Left ventricle myocardium inferior (tissue), 1 donor: ENCODE data around the gene GRIA1. TPM values are rescaled to one million over a fixed set of nuclear protein-coding genes. Genes with fewer than 3 reads are reported as not detected.

ENCODE experiments used
- DNase-seq: peaks from one replicate; pipeline ENCODE4 v3.0.0-alpha.2; 2020
- H3K27ac ChIP-seq: fragments of 200-600 bp; replicated peaks from 2 replicates; pipeline ENCODE4 v1.8.0; 2021
- H3K27me3 ChIP-seq: fragments of 200-600 bp; 2 replicates; pipeline ENCODE4 v1.8.0; 2021; ENCODE audit warnings: low read depth
- H3K36me3 ChIP-seq: fragments of 200-600 bp; 2 replicates; pipeline ENCODE4 v1.8.0; 2021
- H3K4me1 ChIP-seq: fragments of 200-600 bp; 2 replicates; pipeline ENCODE4 v1.8.0; 2021
- H3K4me3 ChIP-seq: fragments of 200-600 bp; 2 replicates; pipeline ENCODE4 v1.8.0; 2021; ENCODE audit warnings: mild to moderate bottlenecking, moderate library complexity
- H3K9me3 ChIP-seq: fragments of 200-600 bp; replicated peaks from 2 replicates; pipeline ENCODE4 v1.8.0; 2021
- intact Hi-C: fragments of 100-400 bp; cut with micrococcal nuclease; formaldehyde crosslinking; loops from one replicate; pipeline ENCODE4 v1.11.0; 2022
- total RNA-seq: library from RNA; stranded (reverse); fragmentation: NEBNext Ultra II Directional; extraction: Animal tissue kit (Norgen Biotek cat#: 25700); gene quantifications from one replicate; pipeline ENCODE4 v1.2.1, GENCODE V29; 2021
- TF ChIP-seq, protein P1 (sequence below): fragments of 200-600 bp; IDR thresholded peaks from 2 replicates; pipeline ENCODE4 v1.8.0; 2021; ENCODE audit warnings: antibody characterized with exemption, mild to moderate bottlenecking, borderline replicate concordance
- donor health status: DM: no; HTN: yes; CAD: no; lungs with severe emphysema.

Gene GRIA1
- total RNA-seq, 1 donor from 2014 or later, result 0.14 TPM

DNA sequence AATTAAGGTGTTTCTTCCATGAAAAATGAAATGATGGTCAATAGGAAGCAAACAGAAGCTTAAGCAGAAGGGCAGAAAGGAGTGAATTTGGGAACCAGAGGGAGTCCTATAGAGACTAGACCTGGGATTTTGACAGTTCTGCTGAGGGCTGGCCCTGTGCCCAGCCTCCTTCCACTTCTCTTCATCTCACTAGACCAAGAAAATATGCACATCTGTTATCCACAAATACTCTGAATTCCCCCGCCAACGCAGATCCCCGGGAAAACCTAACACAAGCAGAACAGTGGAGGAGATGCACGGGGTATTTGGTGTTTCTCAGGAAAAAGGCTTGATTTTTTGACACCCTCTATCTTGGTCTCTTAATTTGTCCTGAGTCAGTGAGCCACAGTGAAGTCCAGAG lies 22.7 kb downstream of the GRIA1 start:
- no peak overlapping the region for H3K4me3 ChIP-seq
- intact Hi-C loops, result no loop called here
- H3K27ac ChIP-seq, result no peak overlapping the region
- TF ChIP-seq, protein P1, sequence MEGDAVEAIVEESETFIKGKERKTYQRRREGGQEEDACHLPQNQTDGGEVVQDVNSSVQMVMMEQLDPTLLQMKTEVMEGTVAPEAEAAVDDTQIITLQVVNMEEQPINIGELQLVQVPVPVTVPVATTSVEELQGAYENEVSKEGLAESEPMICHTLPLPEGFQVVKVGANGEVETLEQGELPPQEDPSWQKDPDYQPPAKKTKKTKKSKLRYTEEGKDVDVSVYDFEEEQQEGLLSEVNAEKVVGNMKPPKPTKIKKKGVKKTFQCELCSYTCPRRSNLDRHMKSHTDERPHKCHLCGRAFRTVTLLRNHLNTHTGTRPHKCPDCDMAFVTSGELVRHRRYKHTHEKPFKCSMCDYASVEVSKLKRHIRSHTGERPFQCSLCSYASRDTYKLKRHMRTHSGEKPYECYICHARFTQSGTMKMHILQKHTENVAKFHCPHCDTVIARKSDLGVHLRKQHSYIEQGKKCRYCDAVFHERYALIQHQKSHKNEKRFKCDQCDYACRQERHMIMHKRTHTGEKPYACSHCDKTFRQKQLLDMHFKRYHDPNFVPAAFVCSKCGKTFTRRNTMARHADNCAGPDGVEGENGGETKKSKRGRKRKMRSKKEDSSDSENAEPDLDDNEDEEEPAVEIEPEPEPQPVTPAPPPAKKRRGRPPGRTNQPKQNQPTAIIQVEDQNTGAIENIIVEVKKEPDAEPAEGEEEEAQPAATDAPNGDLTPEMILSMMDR, result no peak
- DNase-seq, result no peak
- H3K9me3 ChIP-seq, result peaks cover 15% of the 10 kb centered on the region
- no peaks in the 10 kb centered on the region for H3K27me3 ChIP-seq
- H3K4me1 ChIP-seq, result no peaks in the 10 kb centered on the region
- no peaks in the 10 kb centered on the region for H3K36me3 ChIP-seq

DNA sequence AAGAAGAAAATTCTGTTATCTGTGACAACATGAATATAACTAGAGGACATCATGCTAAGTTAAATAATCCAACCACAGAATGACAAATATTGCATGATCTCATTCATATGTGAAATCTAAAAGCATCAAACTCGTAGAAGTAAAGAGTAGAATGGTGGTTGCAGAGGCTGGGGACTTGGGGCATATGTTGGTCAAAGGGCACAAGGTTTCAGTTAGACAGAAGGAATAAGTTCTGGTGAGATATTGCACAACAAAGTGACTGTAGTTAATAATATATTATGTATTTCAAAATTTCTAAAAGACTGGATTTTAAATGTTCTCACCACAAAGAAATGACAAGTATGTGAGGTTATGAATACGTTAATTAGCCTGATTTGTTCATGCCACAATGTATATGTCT lies 24.8 kb downstream of the GRIA1 start:
- Histone ChIP-seq H3K4me1 (no peaks in the 10 kb centered on the region), H3K9me3 (peaks cover 8% of the 10 kb centered on the region), H3K4me3 (no peak overlapping the region), H3K27me3 (no peaks in the 10 kb centered on the region), H3K36me3 (no peaks in the 10 kb centered on the region), H3K27ac (no peak overlapping the region)
- DNase-seq, result no peak
- intact Hi-C loops, result no loop called here
- TF ChIP-seq, protein P1, result no peak

DNA sequence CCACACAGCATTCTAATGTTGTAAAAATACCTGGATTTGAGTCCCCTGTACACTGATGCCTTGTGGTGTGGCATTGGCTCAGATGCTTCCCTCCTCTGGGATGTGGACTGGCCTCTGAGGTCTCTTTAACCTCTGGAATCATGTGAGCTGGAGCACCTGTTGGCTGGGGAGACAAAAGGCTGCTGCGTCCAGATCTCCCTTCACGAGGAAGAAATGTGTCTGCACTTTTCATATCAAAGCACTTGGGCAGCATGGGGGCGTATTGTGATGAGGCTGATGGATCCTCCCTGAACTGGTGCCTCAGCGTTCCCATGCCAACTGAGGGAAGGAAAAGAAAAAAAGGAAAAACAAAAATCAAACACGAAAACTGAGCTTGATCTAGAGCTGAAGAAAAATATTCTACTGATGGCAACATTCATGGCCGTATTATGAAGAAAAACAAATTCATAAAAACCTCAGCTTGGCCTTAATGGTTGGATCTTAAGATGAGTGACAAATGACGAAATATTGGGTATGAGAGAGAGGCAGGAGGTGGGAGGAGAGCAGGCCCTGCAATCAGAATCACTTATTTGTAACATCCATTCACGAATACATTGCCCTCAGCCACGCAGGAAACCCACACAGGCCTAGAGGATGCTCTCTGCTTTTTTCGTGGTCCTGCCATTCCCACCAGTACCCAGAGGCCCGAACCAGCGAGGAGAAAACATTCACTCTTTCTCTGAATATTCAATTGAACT lies 26.2 kb downstream of the GRIA1 start:
- no peak for DNase-seq
- TF ChIP-seq, protein P1, result no peak
- intact Hi-C loops, result no loop called here
- Histone ChIP-seq H3K36me3 (no peaks in the 10 kb centered on the region), H3K27ac (peak overlapping the region; percentile 6), H3K4me1 (no peaks in the 10 kb centered on the region), H3K4me3 (no peak overlapping the region), H3K27me3 (no peaks in the 10 kb centered on the region), H3K9me3 (peaks cover 8% of the 10 kb centered on the region)

DNA sequence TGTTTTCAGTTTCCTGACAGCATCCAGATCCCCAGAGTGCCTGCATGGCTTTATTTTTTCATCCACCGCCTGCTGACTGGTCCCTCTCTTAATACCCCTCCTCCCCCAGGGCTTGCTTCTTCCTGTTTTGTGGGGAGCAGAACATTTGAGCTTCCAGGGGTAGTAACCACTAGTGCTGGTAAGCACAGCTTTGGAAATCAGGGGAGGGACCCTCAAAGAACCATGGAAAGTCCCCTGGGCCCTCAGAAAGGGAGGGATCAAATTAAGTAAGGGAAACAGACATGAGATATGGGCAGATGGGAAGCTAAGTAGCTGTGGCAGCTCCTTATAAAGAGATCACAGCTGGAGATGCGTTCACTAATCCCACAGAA lies 26.8 kb downstream of the GRIA1 start:
- Histone ChIP-seq H3K4me3 (no peak overlapping the region), H3K36me3 (no peaks in the 10 kb centered on the region), H3K27ac (peak overlapping the region; percentile 6), H3K27me3 (no peaks in the 10 kb centered on the region), H3K9me3 (peaks cover 8% of the 10 kb centered on the region), H3K4me1 (no peaks in the 10 kb centered on the region)
- intact Hi-C loops, result no loop called here
- DNase-seq, result no peak
- TF ChIP-seq, protein P1, result no peak

DNA sequence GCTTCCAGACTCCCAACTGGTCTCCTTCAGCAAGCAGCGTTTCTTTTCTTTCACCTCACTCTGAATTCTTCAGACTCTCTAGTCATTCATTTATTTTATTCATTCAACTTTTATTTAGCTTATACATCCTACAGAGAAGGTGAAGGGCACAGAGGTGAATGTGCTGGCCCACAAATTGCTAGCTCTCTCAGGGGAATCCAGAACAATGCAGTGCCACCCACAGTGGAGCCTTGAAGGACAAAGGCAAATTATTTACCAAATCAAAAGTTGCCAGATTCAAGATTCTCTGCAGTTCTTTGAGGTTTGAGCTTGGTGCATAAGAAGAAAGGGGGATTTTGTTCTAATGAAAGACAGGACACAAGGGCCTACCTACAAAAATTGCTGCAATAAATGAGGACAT lies 29.7 kb downstream of the GRIA1 start:
- no peaks in the 10 kb centered on the region for H3K36me3 ChIP-seq
- H3K27me3 ChIP-seq, result no peaks in the 10 kb centered on the region
- no peak overlapping the region for H3K4me3 ChIP-seq
- intact Hi-C loops, result no loop called here
- H3K27ac ChIP-seq, result no peak overlapping the region
- DNase-seq, result no peak
- H3K4me1 ChIP-seq, result peaks cover 14% of the 10 kb centered on the region
- TF ChIP-seq, protein P1, result no peak
- no peaks in the 10 kb centered on the region for H3K9me3 ChIP-seq
